RWPE2 (cell line): Measurements from ENCODE around the gene C1orf94.

Experiments used
- ATAC-seq: fragments of 200-7000 bp; cut with Tn5 transposase; 3 replicates; pipeline ENCODE4 v1.9.1; 2021; ENCODE audit warnings: low read depth
- DNase-seq: peaks from one replicate; pipeline ENCODE4 v3.0.0-alpha.2; 2020; ENCODE audit warnings: low spot score
- H3K27ac ChIP-seq: fragments of 450-650 bp; 2 replicates; pipeline ENCODE4 v1.5.1; 2017; ENCODE audit warnings: mild to moderate bottlenecking; ENCODE audit not compliant: poor library complexity, severe bottlenecking
- H3K27me3 ChIP-seq: fragments of 250-450 bp; sonication (Bioruptor Pico); 2 replicates; pipeline ENCODE4 v1.5.1; 2021; ENCODE audit warnings: mild to moderate bottlenecking, moderate library complexity; ENCODE audit not compliant: insufficient read depth, poor library complexity, severe bottlenecking
- H3K36me3 ChIP-seq: fragments of 250-450 bp; sonication (Bioruptor Pico); 2 replicates; pipeline ENCODE4 v1.5.1; 2020; ENCODE audit warnings: low read depth, mild to moderate bottlenecking, moderate library complexity
- H3K4me1 ChIP-seq: fragments of 250-450 bp; sonication (Bioruptor Pico); 2 replicates; pipeline ENCODE4 v1.5.1; 2021; ENCODE audit warnings: mild to moderate bottlenecking, moderate library complexity; ENCODE audit not compliant: insufficient read depth, poor library complexity, severe bottlenecking
- H3K4me3 ChIP-seq: fragments of 250-450 bp; sonication (Bioruptor Pico); 2 replicates; pipeline ENCODE4 v1.5.1; 2021; ENCODE audit warnings: mild to moderate bottlenecking, moderate library complexity; ENCODE audit not compliant: severe bottlenecking
- H3K9me3 ChIP-seq: fragments of 250-450 bp; sonication (Bioruptor Pico); 2 replicates; pipeline ENCODE4 v1.5.1; 2021; ENCODE audit warnings: mild to moderate bottlenecking, moderate library complexity; ENCODE audit not compliant: severe bottlenecking
- TF ChIP-seq, protein P1 (sequence below): fragments of 450-650 bp; IDR thresholded peaks from one replicate; pipeline ENCODE4 v1.5.1; 2017; ENCODE audit warnings: mild to moderate bottlenecking, moderate library complexity; ENCODE audit not compliant: poor library complexity, severe bottlenecking

Gene C1orf94

DNA sequence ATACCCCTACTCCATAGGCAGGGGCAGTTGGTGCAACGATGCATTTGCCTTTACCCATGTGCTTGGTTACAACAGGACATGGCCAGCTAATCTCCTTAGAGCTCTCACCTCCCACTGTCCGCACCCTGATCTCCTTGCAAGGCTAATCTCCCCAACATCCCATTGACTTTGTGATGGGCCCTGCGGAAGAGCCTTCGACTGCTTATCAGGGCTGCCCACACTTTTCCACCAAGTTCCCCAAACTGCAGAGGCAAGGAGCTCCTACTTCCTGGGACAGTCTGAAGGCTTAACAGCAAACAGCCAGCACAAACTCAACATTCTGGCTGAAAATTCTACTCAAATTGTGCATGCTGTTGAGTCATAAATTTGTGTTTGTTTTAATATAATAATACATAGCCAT lies 36.0 kb downstream of the C1orf94 start:
- ATAC-seq (no peak), DNase-seq (no peak)
- Histone ChIP-seq H3K36me3 (no peaks in the 10 kb centered on the region), H3K4me1 (no peaks in the 10 kb centered on the region), H3K27ac (no peak overlapping the region), H3K27me3 (no peaks in the 10 kb centered on the region), H3K9me3 (no peaks in the 10 kb centered on the region), H3K4me3 (no peak overlapping the region)
- TF ChIP-seq, protein P1, sequence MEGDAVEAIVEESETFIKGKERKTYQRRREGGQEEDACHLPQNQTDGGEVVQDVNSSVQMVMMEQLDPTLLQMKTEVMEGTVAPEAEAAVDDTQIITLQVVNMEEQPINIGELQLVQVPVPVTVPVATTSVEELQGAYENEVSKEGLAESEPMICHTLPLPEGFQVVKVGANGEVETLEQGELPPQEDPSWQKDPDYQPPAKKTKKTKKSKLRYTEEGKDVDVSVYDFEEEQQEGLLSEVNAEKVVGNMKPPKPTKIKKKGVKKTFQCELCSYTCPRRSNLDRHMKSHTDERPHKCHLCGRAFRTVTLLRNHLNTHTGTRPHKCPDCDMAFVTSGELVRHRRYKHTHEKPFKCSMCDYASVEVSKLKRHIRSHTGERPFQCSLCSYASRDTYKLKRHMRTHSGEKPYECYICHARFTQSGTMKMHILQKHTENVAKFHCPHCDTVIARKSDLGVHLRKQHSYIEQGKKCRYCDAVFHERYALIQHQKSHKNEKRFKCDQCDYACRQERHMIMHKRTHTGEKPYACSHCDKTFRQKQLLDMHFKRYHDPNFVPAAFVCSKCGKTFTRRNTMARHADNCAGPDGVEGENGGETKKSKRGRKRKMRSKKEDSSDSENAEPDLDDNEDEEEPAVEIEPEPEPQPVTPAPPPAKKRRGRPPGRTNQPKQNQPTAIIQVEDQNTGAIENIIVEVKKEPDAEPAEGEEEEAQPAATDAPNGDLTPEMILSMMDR: no peak

DNA sequence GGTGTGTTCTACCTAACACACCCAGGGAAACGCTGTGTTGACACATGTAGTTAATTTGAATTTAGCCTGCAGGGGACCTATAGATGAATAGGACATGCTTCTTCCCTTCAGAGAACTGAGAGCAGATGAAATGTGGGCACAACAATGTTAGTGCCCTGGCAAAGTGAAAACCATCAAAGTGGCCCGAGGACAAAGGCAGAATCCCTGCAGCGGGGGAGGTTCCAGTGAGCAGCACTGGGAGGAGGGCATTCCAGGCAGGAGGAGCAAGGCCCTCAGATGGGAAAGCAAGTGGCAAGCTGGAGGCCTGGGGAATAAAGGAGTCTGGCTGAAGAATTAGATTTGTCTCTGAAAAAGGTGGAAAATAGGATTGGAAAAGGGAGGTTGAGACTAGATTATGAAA lies 37.2 kb downstream of the C1orf94 start:
- no peaks in the 10 kb centered on the region for H3K36me3 ChIP-seq
- H3K9me3 ChIP-seq: no peaks in the 10 kb centered on the region
- H3K4me1 ChIP-seq: no peaks in the 10 kb centered on the region
- TF ChIP-seq, protein P1: no peak
- H3K4me3 ChIP-seq: no peak overlapping the region
- H3K27ac ChIP-seq: no peak overlapping the region
- no peak for ATAC-seq
- no peak for DNase-seq
- H3K27me3 ChIP-seq: no peaks in the 10 kb centered on the region

DNA sequence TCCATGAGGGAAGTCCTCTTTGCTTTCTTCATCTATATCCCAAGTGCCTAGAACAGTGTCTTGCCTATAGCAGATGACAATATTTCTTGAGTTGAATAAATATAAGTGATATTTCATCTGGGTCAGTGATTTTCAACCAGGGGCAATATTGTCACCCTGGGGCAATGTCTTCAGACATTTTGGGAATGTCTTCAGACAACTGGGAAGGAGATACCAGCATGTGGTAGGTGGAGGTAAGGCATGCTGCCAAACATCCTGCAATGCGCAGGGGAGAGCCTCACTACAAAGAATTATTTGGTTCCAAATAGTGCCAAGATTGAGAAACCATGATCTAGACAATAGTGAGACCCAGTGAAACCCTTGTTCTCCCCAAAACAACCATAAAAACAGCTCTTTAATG lies 54.7 kb downstream of the C1orf94 start:
- H3K27me3 ChIP-seq: no peaks in the 10 kb centered on the region
- no peak overlapping the region for H3K4me3 ChIP-seq
- ATAC-seq: no peak
- TF ChIP-seq, protein P1: no peak
- no peak for DNase-seq
- H3K4me1 ChIP-seq: no peaks in the 10 kb centered on the region
- no peaks in the 10 kb centered on the region for H3K36me3 ChIP-seq
- no peaks in the 10 kb centered on the region for H3K9me3 ChIP-seq
- no peak overlapping the region for H3K27ac ChIP-seq

DNA sequence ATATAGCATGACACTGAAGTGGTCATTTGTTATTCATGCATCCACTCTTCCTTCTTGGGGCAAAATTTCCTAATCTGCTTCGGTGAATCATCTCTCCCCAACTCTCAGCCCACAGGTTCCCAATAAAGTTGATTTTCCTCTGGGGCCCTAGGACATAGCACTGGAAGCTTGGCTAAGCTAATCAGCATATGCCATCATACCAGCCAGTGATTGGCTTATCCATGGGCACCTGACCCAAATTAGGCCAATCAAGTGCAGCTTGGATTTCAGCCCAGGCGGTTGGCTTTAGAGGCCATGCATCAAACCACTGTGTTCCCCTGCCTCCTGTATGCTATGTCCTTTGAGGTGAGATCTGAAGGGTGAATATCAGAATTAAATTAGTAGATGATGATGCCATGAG lies 58.9 kb downstream of the C1orf94 start:
- H3K27ac ChIP-seq: no peak overlapping the region
- no peaks in the 10 kb centered on the region for H3K9me3 ChIP-seq
- TF ChIP-seq, protein P1: no peak
- H3K27me3 ChIP-seq: no peaks in the 10 kb centered on the region
- no peaks in the 10 kb centered on the region for H3K4me1 ChIP-seq
- no peak overlapping the region for H3K4me3 ChIP-seq
- DNase-seq: no peak
- no peak for ATAC-seq
- no peaks in the 10 kb centered on the region for H3K36me3 ChIP-seq

DNA sequence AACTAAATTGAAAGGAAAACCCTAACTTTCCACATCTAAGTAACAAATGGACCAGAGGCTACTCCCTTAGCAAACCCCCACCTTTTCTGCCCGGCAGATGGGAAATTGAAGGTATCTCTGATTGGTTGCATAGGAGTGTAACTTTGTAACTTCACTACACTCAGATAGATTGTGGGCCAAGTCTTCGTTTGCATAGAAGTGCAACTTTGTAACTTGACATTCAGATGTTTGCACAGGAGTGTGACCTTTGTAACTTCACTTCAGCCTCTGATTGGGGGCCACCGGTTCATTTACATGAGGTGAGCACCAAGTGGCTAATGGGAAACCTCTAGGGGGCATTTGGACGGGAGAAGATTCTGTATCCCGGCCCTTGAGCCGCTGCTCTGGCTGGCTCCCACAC lies 59.4 kb downstream of the C1orf94 start:
- Histone ChIP-seq H3K27ac (no peak overlapping the region), H3K4me1 (no peaks in the 10 kb centered on the region), H3K9me3 (no peaks in the 10 kb centered on the region), H3K27me3 (no peaks in the 10 kb centered on the region), H3K4me3 (no peak overlapping the region), H3K36me3 (no peaks in the 10 kb centered on the region)
- ATAC-seq (no peak), DNase-seq (no peak)
- TF ChIP-seq, protein P1: no peak
